Glutamatergic neuron (in vitro differentiated cells): ENCODE data around the gene PGM2. TPM values are rescaled to one million over a fixed set of nuclear protein-coding genes. Genes with fewer than 3 reads are reported as not detected.

Experiments used
- DNase-seq: peaks from one replicate; pipeline ENCODE4 v3.0.0; 2022
- H3K27ac Mint-ChIP-seq: one replicate; pipeline ENCODE4 v1.8.0; 2020; ENCODE audit warnings: mild to moderate bottlenecking, mixed read lengths, inconsistent platforms; ENCODE audit not compliant: unreplicated experiment
- H3K27me3 Mint-ChIP-seq: one replicate; pipeline ENCODE4 v1.8.0; 2020; ENCODE audit warnings: mild to moderate bottlenecking, moderate library complexity, mixed read lengths, inconsistent platforms; ENCODE audit not compliant: unreplicated experiment
- H3K36me3 Mint-ChIP-seq: one replicate; pipeline ENCODE4 v1.8.0; 2020; ENCODE audit warnings: mild to moderate bottlenecking, mixed read lengths, inconsistent platforms; ENCODE audit not compliant: unreplicated experiment
- H3K4me1 Mint-ChIP-seq: one replicate; pipeline ENCODE4 v1.8.0; 2020; ENCODE audit warnings: mild to moderate bottlenecking, low read depth, mixed read lengths, inconsistent platforms; ENCODE audit not compliant: unreplicated experiment
- H3K4me3 Mint-ChIP-seq: one replicate; pipeline ENCODE4 v1.8.0; 2020; ENCODE audit warnings: mild to moderate bottlenecking, mixed read lengths, inconsistent platforms; ENCODE audit not compliant: unreplicated experiment
- H3K9me3 Mint-ChIP-seq: one replicate; pipeline ENCODE4 v1.8.0; 2020; ENCODE audit warnings: mild to moderate bottlenecking, moderate library complexity, mixed read lengths, inconsistent platforms; ENCODE audit not compliant: unreplicated experiment
- total RNA-seq: library from RNA; stranded (reverse); fragmentation: NEBNext Ultra II Directional; extraction: Animal tissue kit (Norgen Biotek cat#: 25700); gene quantifications from one replicate; pipeline ENCODE4 v1.2.1, GENCODE V29; 2021; ENCODE audit not compliant: unreplicated experiment
- TF ChIP-seq, protein P1 (sequence below): fragments of 200-600 bp; sonication (generic); IDR thresholded peaks from one replicate; pipeline ENCODE4 v1.5.0; 2021; ENCODE audit not compliant: partially characterized antibody, unreplicated experiment

Gene PGM2
- total RNA-seq, 1 donor from 2014 or later: 8.8 TPM

DNA sequence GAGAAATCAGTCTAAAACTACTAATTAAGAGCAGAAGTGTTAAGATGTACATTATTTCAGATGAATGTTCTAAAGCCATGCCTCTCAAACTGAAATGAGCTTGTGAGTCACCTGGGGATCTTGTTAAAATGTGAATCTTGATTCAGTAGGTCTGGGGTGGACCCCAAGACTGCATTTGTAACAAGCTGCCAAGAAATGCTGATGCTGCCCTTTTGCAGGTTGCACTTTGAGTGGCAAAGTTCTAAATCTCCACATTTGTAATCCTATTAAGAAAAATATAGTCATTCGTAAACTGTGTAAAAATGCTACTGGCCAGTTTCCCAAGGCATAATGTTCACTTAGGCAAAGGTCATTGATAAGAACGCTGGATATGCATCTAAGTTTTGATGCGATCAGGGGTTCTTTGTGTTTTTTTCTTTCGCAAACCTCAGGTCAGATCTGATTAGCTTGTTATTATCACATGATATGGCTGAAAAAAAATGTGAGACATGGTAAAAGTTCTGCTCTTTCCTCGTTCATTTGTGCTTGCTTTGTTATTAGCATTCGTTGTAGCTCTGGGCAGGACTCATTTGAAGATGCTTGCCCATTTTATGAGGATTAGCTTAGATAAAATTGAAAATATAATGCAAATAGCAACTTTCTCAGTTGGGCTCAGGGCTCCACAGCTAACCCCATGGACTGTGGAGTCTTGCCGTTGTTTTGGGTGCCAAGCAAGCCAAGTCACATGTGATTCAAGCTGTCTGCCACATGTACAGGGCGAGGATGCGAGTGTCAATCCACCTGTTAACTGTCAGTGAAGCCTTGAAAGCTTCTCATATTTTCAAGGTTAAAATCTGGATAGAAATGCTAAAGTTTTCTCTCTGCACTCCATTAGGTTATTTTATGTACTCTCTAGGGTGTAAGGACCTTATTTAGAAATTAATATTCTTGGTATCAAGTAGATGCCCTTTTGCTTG is 76.5 kb downstream of the PGM2 start:
- Mint-ChIP-seq H3K27me3 (peaks cover 2% of the 10 kb centered on the region), H3K9me3 (no peaks in the 10 kb centered on the region), H3K27ac (no peak overlapping the region), H3K4me3 (no peak overlapping the region), H3K4me1 (no peaks in the 10 kb centered on the region), H3K36me3 (no peaks in the 10 kb centered on the region)
- no peak for DNase-seq
- TF ChIP-seq, protein P1, sequence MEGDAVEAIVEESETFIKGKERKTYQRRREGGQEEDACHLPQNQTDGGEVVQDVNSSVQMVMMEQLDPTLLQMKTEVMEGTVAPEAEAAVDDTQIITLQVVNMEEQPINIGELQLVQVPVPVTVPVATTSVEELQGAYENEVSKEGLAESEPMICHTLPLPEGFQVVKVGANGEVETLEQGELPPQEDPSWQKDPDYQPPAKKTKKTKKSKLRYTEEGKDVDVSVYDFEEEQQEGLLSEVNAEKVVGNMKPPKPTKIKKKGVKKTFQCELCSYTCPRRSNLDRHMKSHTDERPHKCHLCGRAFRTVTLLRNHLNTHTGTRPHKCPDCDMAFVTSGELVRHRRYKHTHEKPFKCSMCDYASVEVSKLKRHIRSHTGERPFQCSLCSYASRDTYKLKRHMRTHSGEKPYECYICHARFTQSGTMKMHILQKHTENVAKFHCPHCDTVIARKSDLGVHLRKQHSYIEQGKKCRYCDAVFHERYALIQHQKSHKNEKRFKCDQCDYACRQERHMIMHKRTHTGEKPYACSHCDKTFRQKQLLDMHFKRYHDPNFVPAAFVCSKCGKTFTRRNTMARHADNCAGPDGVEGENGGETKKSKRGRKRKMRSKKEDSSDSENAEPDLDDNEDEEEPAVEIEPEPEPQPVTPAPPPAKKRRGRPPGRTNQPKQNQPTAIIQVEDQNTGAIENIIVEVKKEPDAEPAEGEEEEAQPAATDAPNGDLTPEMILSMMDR: no peak

DNA sequence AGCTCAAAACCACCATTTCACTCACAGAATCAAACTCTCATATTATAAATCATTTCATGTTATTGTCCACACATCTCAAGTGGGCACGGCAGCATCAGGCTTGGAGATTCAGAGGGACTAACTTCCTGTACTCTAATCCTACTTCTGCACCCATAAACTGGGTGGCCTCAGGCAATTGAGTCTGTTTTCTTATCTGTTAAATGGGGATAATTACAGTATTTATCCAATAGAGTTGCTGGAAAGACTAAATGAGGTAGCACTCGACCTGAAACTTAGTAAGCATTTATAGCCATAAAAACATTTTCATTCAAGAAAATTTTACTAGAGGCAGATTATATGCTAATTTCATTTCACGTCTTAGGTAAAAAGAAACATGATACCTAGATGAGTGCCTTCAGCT is 77.4 kb downstream of the PGM2 start:
- DNase-seq: no peak
- H3K4me1 Mint-ChIP-seq: peaks cover 4% of the 10 kb centered on the region
- no peaks in the 10 kb centered on the region for H3K9me3 Mint-ChIP-seq
- no peak overlapping the region for H3K27ac Mint-ChIP-seq
- no peak overlapping the region for H3K4me3 Mint-ChIP-seq
- peaks cover 2% of the 10 kb centered on the region for H3K27me3 Mint-ChIP-seq
- TF ChIP-seq, protein P1: no peak
- H3K36me3 Mint-ChIP-seq: no peaks in the 10 kb centered on the region

DNA sequence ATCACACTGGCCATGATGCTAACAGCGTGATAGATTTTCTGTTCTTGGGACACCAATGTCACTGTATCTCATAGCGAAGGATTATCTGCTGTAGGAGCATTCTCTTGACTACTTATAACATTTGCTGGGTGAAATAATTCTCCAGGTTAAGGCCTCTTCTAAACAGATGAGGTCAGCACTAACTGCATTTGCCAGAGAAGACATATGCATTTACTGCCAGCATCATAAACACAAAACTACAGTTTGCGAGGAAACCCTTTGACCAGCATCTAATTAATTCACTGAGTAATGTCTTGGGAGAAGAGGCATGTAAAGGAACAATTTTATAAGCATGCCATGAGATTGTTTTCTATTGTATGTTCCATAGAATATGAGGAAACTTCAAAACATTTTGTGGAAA is 78.3 kb downstream of the PGM2 start:
- Mint-ChIP-seq H3K27ac (no peak overlapping the region), H3K36me3 (no peaks in the 10 kb centered on the region), H3K4me1 (peaks cover 4% of the 10 kb centered on the region), H3K9me3 (no peaks in the 10 kb centered on the region), H3K27me3 (peaks cover 2% of the 10 kb centered on the region), H3K4me3 (no peak overlapping the region)
- TF ChIP-seq, protein P1: no peak
- no peak for DNase-seq

DNA sequence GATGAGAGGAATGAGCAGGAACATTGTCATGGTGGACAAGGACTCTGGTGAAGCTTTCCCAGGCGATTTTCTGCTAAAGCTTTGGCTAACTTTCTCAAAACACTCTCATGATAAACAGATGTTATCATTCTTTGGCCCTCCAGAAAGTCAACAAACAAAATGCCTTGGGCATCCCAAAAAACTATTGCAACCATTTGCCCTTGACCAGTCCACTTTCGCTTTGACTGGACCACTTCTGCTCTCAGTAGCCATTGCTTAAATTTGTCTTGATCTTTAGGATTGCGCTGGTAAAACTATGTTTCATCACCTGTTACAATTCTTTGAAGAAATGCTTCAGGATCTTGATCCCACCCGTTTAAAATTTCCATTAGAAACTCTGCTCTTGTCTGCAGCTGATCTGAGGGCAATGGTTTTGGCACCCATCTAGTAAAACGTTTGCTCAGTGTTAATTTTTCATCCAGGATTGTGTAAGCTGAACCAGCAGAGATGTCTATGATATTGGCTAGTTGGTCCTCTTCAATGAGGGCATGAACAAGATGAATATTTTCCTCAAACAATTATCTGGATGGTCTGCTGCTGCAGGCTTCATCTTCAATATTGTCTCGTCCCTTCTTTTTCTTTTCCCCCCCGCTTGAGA is 79.2 kb downstream of the PGM2 start:
- Mint-ChIP-seq H3K4me3 (no peak overlapping the region), H3K9me3 (no peaks in the 10 kb centered on the region), H3K36me3 (no peaks in the 10 kb centered on the region), H3K27ac (no peak overlapping the region), H3K27me3 (peaks cover 2% of the 10 kb centered on the region), H3K4me1 (peaks cover 4% of the 10 kb centered on the region)
- TF ChIP-seq, protein P1: no peak
- no peak for DNase-seq
